Esophagus squamous epithelium (tissue), 5 donors: Measurements from ENCODE around the gene ZNF219. TPM values are rescaled to one million over a fixed set of nuclear protein-coding genes. Genes with fewer than 3 reads are reported as not detected.

Experiments used
- DNase-seq: peaks from one replicate; lab custom pipeline; 2025; lab: John Stamatoyannopoulos, UW
- H3K27ac ChIP-seq, 4 donors: fragments of 200-600 bp; sonication (generic); one replicate each; pipeline ENCODE4 v1.5.1; 2016 to 2019; ENCODE audit warnings: mild to moderate bottlenecking in 1 of 4
- H3K27me3 ChIP-seq, 4 donors: fragments of 200-600 bp; sonication (generic); 1 replicate in 3 of 4; 2 replicates in 1 of 4; pipeline versions ENCODE4 v1.5.1 to v1.6.0; 2017 to 2021; ENCODE audit warnings: antibody characterized with exemption in 1 of 4
- H3K36me3 ChIP-seq, 3 donors: fragments of 200-600 bp; sonication (generic); one replicate each; pipeline ENCODE4 v1.5.1; 2016 to 2019
- H3K4me1 ChIP-seq, 3 donors: fragments of 200-600 bp; sonication (generic); one replicate each; pipeline ENCODE4 v1.5.1; 2017 to 2019
- H3K4me3 ChIP-seq, 4 donors: fragments of 200-600 bp; sonication (generic); 1 replicate in 3 of 4; 2 replicates in 1 of 4; pipeline ENCODE4 v1.5.1; 2016 to 2019; ENCODE audit warnings: mild to moderate bottlenecking in 2 of 4, moderate library complexity in 1 of 4
- H3K9me3 ChIP-seq, 3 donors: fragments of 200-600 bp; sonication (generic); one replicate each; pipeline ENCODE4 v1.5.1; 2016 to 2019
- CTCF ChIP-seq, 6 experiments: fragments of 450-650 bp in 4 of 6; fragments of 200-600 bp in 2 of 6; sonication (generic) in 2 of 6; IDR thresholded peaks; one replicate each; pipeline ENCODE4 v1.5.1; 2016 to 2019; ENCODE audit warnings: antibody characterized with exemption in 6 of 6, mild to moderate bottlenecking in 4 of 6, moderate library complexity in 4 of 6
- POLR2A ChIP-seq, 4 donors: fragments of 450-650 bp; IDR thresholded peaks; one replicate each; pipeline ENCODE4 v1.6.1; 2017; ENCODE audit warnings: antibody characterized with exemption in 4 of 4, mild to moderate bottlenecking in 4 of 4, moderate library complexity in 3 of 4
- WGBS, 2 donors: methylation state at CpG; one replicate each; pipeline ENCODE4 v1.1.5; 2018; 5-methylcytosine and 5-hydroxymethylcytosine counted together
- intact Hi-C: fragments of 100-400 bp; cut with DNase I; formaldehyde crosslinking; loops from one replicate; pipeline ENCODE4 v1.15.0; 2022
- total RNA-seq, 4 donors: library from RNA; depleted of rRNA; stranded (reverse); fragments of >200 nt; gene quantifications; one replicate each; pipeline ENCODE4 v1.1.0, GENCODE V29; 2016
- donor health status: DM: yes; HTN: yes; CAD: no.

ZNF219 gene
- total RNA-seq, 4 donors from 2014 or later, result 47.1 to 68.3 (median 61.3) TPM

DNA sequence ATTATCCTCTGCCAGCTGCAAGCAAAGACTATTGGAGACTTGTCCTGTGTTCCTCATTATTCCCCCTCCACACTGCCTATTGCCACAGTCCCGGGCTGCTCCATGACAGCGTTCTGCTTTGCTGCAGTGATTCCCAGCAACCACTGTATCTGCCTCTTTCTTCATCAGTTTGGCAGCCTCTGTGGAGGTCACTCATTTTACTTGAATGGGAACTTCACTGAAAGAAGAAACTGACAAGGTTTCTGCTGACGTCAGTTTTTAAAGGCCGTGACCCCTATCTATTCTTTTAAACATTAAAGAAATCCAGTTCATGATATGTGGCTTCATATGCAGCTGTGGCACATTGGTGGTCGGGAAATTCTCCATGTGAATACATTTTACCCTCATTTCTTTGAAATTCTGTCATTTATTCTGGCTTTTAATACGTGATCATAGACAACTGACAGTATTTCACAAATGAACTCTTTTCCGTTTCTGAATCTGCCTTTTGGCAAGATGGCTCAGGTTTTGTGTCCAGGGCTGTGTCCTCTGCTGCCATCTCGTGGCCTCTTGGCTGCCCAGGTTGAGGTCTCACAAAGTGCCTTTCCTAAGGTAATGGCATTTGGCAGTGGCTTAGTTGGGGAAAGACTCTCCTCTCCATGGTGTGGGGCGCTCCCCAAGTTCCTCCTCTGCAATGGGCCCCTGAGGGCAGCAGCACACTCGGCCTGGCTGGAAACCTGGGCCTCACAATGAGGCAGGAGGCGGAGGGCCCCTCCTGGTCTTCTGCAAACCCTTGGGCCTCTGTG lies 8.2 kb upstream of the ZNF219 start:
- no peaks in the 10 kb centered on the region for H3K27me3 ChIP-seq
- peak overlapping the region in 1 of 4 donors; percentile 0 for H3K4me3 ChIP-seq
- H3K4me1 ChIP-seq, result peaks cover 35 to 77% (median 44%) of the 10 kb centered on the region in 3 donors
- intact Hi-C loops, result no loop called here
- TF ChIP-seq CTCF (IDR thresholded peaks at IDR 0.05) (peak; percentile 74 to 90 (median 84)), POLR2A (IDR thresholded peaks at IDR 0.05) (peak in 1 of 4 donors; percentile 10)
- no peaks in the 10 kb centered on the region for H3K9me3 ChIP-seq
- 4 to 9% methylated on average over 9 of the region's 11 CpGs for WGBS, 2 donors
- H3K36me3 ChIP-seq, result no peaks in the 10 kb centered on the region
- DNase-seq, result no peak
- peak overlapping the region; percentile 91 to 98 (median 97) for H3K27ac ChIP-seq

DNA sequence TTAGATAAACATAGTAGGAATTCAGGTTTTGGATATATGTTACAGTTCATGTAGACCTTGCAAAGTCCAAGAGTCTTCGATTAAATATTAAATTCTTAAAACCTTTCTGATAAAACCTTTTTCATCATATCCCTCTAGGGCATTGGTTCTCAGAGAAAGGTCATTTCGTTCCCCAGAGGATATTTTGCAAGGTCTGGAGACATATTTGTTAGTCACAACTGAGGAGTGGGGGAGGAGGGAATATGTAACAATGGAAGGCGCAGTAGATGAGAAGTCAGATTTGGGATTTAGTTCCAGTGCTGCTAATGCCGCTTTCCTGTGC lies 7.7 kb upstream of the ZNF219 start:
- H3K27ac ChIP-seq, result peak overlapping the region; percentile 91 to 98 (median 97)
- H3K9me3 ChIP-seq, result no peaks in the 10 kb centered on the region
- H3K4me3 ChIP-seq, result no peak overlapping the region
- no peak for DNase-seq
- intact Hi-C loops, result no loop called here
- no peaks in the 10 kb centered on the region for H3K27me3 ChIP-seq
- H3K36me3 ChIP-seq, result no peaks in the 10 kb centered on the region
- H3K4me1 ChIP-seq, result peaks cover 35 to 82% (median 49%) of the 10 kb centered on the region in 3 donors
- TF ChIP-seq POLR2A (IDR thresholded peaks at IDR 0.05), result no peak
- TF ChIP-seq CTCF (IDR thresholded peaks at IDR 0.05), result no peak
- 25 to 50% methylated on average over 4 of the region's 4 CpGs for WGBS, 2 donors

- H3K4me1 ChIP-seq, result peaks cover 35 to 90% (median 55%) of the 10 kb centered on the region in 3 donors
- H3K27ac ChIP-seq, result peak overlapping the region; percentile 91 to 98 (median 97)
- H3K4me3 ChIP-seq, result no peak overlapping the region
- no peaks in the 10 kb centered on the region for H3K36me3 ChIP-seq
- DNase-seq, result no peak
- TF ChIP-seq POLR2A (IDR thresholded peaks at IDR 0.05) (no peak), CTCF (IDR thresholded peaks at IDR 0.05) (no peak)
- WGBS, 2 donors, result 77 to 80% methylated on average over 8 of the region's 8 CpGs
- intact Hi-C loops, result no loop called here
- H3K9me3 ChIP-seq, result no peaks in the 10 kb centered on the region
- H3K27me3 ChIP-seq, result no peaks in the 10 kb centered on the region
Observed at GRCh38 chr14:21105095-21105494, 6.6 kb upstream of the ZNF219 start.

- Histone ChIP-seq H3K27me3 (no peaks in the 10 kb centered on the region), H3K27ac (peak overlapping the region; percentile 91 to 98 (median 97)), H3K4me3 (peak overlapping the region; percentile 49 to 78 (median 72)), H3K9me3 (no peaks in the 10 kb centered on the region), H3K36me3 (no peaks in the 10 kb centered on the region), H3K4me1 (peaks cover 39 to 90% (median 60%) of the 10 kb centered on the region in 3 donors)
- WGBS, 2 donors, result 6% methylated on average over 7 of the region's 8 CpGs
- intact Hi-C loops, result no loop called here
- DNase-seq, result no peak
- TF ChIP-seq POLR2A (IDR thresholded peaks at IDR 0.05), result no peak
- peak; percentile 84 to 99 (median 97) for TF ChIP-seq CTCF (IDR thresholded peaks at IDR 0.05)
Observed at GRCh38 chr14:21104448-21105060, 6.1 kb upstream of the ZNF219 start.
